ENCODE results near the gene TUBB6. TPM values are rescaled to one million over a fixed set of nuclear protein-coding genes. Genes with fewer than 3 reads are reported as not detected.

TUBB6 gene
- total and polyA plus RNA-seq, 2 of the 8 experiments (the other 6 are each of a cell fraction or from before 2014, with no cell fraction given) = 126 to 223 TPM

- Histone ChIP-seq H2BK12ac (ENCODE audit: low read depth, low read length) (no peak overlapping the region), H3K79me2 (ENCODE audit: control insufficient read depth in 1 of 2, insufficient read depth in 2 of 2, low read length in 2 of 2) (peaks cover 10 to 53% of the 10 kb centered on the region in 2 experiments; a peak in 3 of 4 replicates), H4K20me1 (replicated peaks in 1 of 2; ENCODE audit: control insufficient read depth in 1 of 2, insufficient read depth in 2 of 2, low read length in 2 of 2) (peaks cover 0 to 13% of the 10 kb centered on the region in 2 experiments), H3K36me3 (ENCODE audit: control insufficient read depth in 2 of 4, insufficient read depth in 4 of 4, low read length in 3 of 4) (peaks cover 15 to 52% (median 25%) of the 10 kb centered on the region in 4 experiments), H4K5ac (ENCODE audit: insufficient read length, low read depth, low read length) (no peak overlapping the region), H4K91ac (replicated peaks; ENCODE audit: insufficient read length, low read length) (no peak overlapping the region), H2BK5ac (ENCODE audit: low read depth, low read length) (no peak overlapping the region), H3K18ac (ENCODE audit: extremely low read depth, low read length) (no peak overlapping the region), H3K27ac (ENCODE audit: low read depth, low read length) (no peak overlapping the region), H2BK120ac (replicated peaks; ENCODE audit: low read depth, low read length) (no peak overlapping the region), H3K56ac (replicated peaks; ENCODE audit: insufficient read length, low read depth, low read length) (no peak overlapping the region), H2AFZ (ENCODE audit: low read length) (no peak overlapping the region), H3K9ac (replicated peaks in 1 of 4; ENCODE audit: extremely low read depth in 1 of 4, low read depth in 3 of 4, low read length in 3 of 4) (no peak overlapping the region), H3K27me3 (replicated peaks in 1 of 4; ENCODE audit: control insufficient read depth in 3 of 4, extremely low read depth in 1 of 4, insufficient read depth in 3 of 4, low read length in 3 of 4) (no peaks in the 10 kb centered on the region), H3K9me3 (ENCODE audit: insufficient read depth in 2 of 2, low read depth in 1 of 2, low read length in 1 of 2) (no peaks in the 10 kb centered on the region), H4K8ac (ENCODE audit: extremely low read depth, insufficient read depth, low read length) (no peak overlapping the region), H3K4me2 (ENCODE audit: insufficient read depth in 1 of 2, low read depth in 2 of 2, low read length in 2 of 2) (no peak overlapping the region), H3K79me1 (ENCODE audit: low read depth, low read length) (peaks cover 4% of the 10 kb centered on the region), H2AK5ac (ENCODE audit: low read depth, low read length) (no peak overlapping the region), H3K23ac (ENCODE audit: insufficient read length) (no peak overlapping the region), H2BK15ac (ENCODE audit: low read length) (no peak overlapping the region), H3K4me1 (replicated peaks in 1 of 4; ENCODE audit: control insufficient read depth in 3 of 4, insufficient read depth in 4 of 4, low read length in 3 of 4) (no peaks in the 10 kb centered on the region), H3K4ac (replicated peaks; ENCODE audit: insufficient read length, low read depth, low read length) (no peak overlapping the region), H3K4me3 (ENCODE audit: extremely low read depth in 1 of 4, insufficient read depth in 2 of 4, low read depth in 3 of 4, low read length in 4 of 4) (no peak overlapping the region), H3K23me2 (ENCODE audit: low read depth, low read length) (0 out of 2 replicates have a peak, but pooled peaks cover 1% of the 10 kb centered on the region), H3K14ac (ENCODE audit: insufficient read length) (no peak overlapping the region), H2BK20ac (ENCODE audit: low read length) (no peak overlapping the region)
- DNase-seq (ENCODE audit: low read depth in 1 of 2, low spot score in 2 of 2) = no peak
- 91% methylated on average over 4 of the region's 5 CpGs; no CpG with 5 or more reads in 1 of the 2 experiments for WGBS, 2 experiments (ENCODE audit: extremely low coverage in 1 of 2, insufficient coverage in 1 of 2, insufficient read length in 1 of 2, insufficient replicate concordance in 2 of 2, low coverage in 1 of 2, low lambda C conversion rate in 2 of 2, missing lambda C conversion rate in 1 of 2)
- no peak for FAIRE-seq
- ChIA-PET POLR2A (ENCODE audit: partially characterized antibody) (interaction anchor here (1.0 to 2.9 kb wide), 2 partner anchors 9 to 10 kb away, joined by 3 to 7 read pairs; partner anchors contain the start of gene AFG3L2), CTCF (ENCODE audit: partially characterized antibody) (interaction anchor here (0.9 kb wide), 1 partner anchor 39 kb away, joined by 4 read pairs; no protein-coding TSS in a partner anchor)
- no peak for TF ChIP-seq NANOG (IDR thresholded peaks at IDR 0.05; ENCODE audit: insufficient read depth, low read depth, low read length, poor library complexity, severe bottlenecking)
- TF ChIP-seq POLR2AphosphoS5 (IDR thresholded peaks at IDR 0.05; ENCODE audit: low read depth, low read length) = no peak
- no peak for TF ChIP-seq CEBPB (IDR thresholded peaks at IDR 0.05; ENCODE audit: low read depth, low read length)
- no peak for TF ChIP-seq GTF2F1 (IDR thresholded peaks at IDR 0.05; ENCODE audit: borderline replicate concordance, low read depth, low read length)
- no peak for TF ChIP-seq EGR1 (IDR thresholded peaks at IDR 0.05; ENCODE audit: borderline replicate concordance, low read depth, low read length)
- no peak for TF ChIP-seq BCL11A (IDR thresholded peaks at IDR 0.05; ENCODE audit: low read depth in 2 of 2, low read length in 2 of 2)
- no peak for TF ChIP-seq CTBP2 (IDR thresholded peaks at IDR 0.05; ENCODE audit: borderline replicate concordance, insufficient read depth, insufficient read length, low read length)
- TF ChIP-seq TEAD4 (IDR thresholded peaks at IDR 0.05; ENCODE audit: low read depth, low read length) = no peak
- no peak for TF ChIP-seq TAF7 (optimal IDR thresholded peaks at IDR 0.05; ENCODE audit: borderline replicate concordance, low read depth, low read length)
- no peak for TF ChIP-seq ATF3 (IDR thresholded peaks at IDR 0.05; ENCODE audit: insufficient read depth, low read depth, low read length)
- no peak for TF ChIP-seq RAD21 (IDR thresholded peaks at IDR 0.05 in 1 of 2, conservative IDR thresholded peaks at IDR 0.05 in 1 of 2; ENCODE audit: low read depth in 2 of 2, low read length in 2 of 2)
- no peak for TF ChIP-seq SUZ12 (IDR thresholded peaks at IDR 0.05; ENCODE audit: low read length)
- no peak for TF ChIP-seq ASH2L (IDR thresholded peaks at IDR 0.05; ENCODE audit: low read length)
These were observed 58.7 kb downstream of the TUBB6 start for GRCh38 chr18:12366784-12367183.

Measured in H1 (cell line).